ENCODE measurements around the gene C22orf42. TPM values are rescaled to one million over a fixed set of nuclear protein-coding genes. Genes with fewer than 3 reads are reported as not detected.

Gene C22orf42
- total RNA-seq, 1 experiment from 2014 or later, result not detected

Other genes with a start within 250 kb of the C22orf42 start
- 93.0 and 126 TPM in 2 replicates for gene YWHAH, start 214.8 kb downstream of the C22orf42 start, total RNA-seq (2014; rRNA removed; shearing (Covaris generic))
- gene SLC5A1, start 116.0 kb downstream of the C22orf42 start, total RNA-seq (2014; rRNA removed; shearing (Covaris generic)), result not detected in 2 replicates
- gene RFPL2, start 45.8 kb upstream of the C22orf42 start, total RNA-seq (2014; rRNA removed; shearing (Covaris generic)), result 0.85 and 1.8 TPM in 2 replicates
- gene SLC5A4, start 96.0 kb upstream of the C22orf42 start, total RNA-seq (2014; rRNA removed; shearing (Covaris generic)), result not detected in 2 replicates
- not detected in 2 replicates for gene RFPL3, start 198.6 kb upstream of the C22orf42 start, total RNA-seq (2014; rRNA removed; shearing (Covaris generic))